PFSK-1 (cell line): ENCODE data around the gene RIIAD1.

ENCODE experiments used
- FOXP2 ChIP-seq: optimal IDR thresholded peaks from 2 replicates; pipeline ENCODE3; 2011; ENCODE audit warnings: borderline replicate concordance, control low read depth, inconsistent platforms; ENCODE audit not compliant: insufficient read depth; ENCODE audit errors: extremely low read length, extremely low read depth
- POLR2AphosphoS5 ChIP-seq: IDR thresholded peaks from 2 replicates; pipeline ENCODE4 v1.6.1; 2012; ENCODE audit warnings: low read depth, mild to moderate bottlenecking, control low read depth, low read length, moderate library complexity
- TAF1 ChIP-seq: IDR thresholded peaks from 2 replicates; pipeline ENCODE4 v1.6.1; 2012; ENCODE audit warnings: low read length, control low read depth, borderline replicate concordance; ENCODE audit not compliant: insufficient read depth
- TF ChIP-seq, protein P1 (sequence below), 2 experiments: IDR thresholded peaks; 2 replicates each; pipeline versions ENCODE4 v1.6.1 to v1.8.0; 2011 to 2012; ENCODE audit warnings: low read depth in 2 of 2, low read length in 2 of 2, control low read depth in 1 of 2, inconsistent platforms in 1 of 2, mild to moderate bottlenecking in 1 of 2, moderate library complexity in 1 of 2; ENCODE audit not compliant: insufficient read depth in 1 of 2

DNA sequence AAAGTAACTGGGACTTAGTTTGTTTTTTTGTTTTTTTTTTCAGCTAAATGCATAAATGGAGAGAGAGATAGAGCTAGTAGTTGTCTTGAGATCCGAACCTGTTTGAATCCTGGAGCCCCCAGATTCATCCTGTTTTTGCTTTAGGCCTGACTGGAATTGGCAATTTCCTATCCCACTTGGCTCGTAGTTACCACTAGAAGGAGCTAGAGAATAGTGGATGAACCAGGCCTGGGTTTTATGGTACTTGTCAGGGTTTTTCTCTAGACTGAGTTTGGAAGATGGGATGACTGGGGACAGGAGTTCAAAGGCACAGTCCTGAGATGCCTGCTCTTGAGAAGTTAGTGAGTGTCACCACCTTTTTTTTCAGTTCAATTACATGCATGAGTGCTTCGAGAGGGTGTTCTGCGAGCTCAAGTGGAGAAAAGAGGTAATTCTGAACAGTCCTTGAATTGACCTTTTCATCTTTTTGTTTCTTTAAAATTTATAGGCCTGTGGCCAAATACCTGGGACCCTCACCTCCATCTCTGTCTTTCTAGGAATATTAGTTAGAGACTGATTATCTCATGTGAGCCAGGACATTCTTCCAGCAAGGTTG, 28.2 kb upstream of the RIIAD1 start:
- TF ChIP-seq, protein P1, sequence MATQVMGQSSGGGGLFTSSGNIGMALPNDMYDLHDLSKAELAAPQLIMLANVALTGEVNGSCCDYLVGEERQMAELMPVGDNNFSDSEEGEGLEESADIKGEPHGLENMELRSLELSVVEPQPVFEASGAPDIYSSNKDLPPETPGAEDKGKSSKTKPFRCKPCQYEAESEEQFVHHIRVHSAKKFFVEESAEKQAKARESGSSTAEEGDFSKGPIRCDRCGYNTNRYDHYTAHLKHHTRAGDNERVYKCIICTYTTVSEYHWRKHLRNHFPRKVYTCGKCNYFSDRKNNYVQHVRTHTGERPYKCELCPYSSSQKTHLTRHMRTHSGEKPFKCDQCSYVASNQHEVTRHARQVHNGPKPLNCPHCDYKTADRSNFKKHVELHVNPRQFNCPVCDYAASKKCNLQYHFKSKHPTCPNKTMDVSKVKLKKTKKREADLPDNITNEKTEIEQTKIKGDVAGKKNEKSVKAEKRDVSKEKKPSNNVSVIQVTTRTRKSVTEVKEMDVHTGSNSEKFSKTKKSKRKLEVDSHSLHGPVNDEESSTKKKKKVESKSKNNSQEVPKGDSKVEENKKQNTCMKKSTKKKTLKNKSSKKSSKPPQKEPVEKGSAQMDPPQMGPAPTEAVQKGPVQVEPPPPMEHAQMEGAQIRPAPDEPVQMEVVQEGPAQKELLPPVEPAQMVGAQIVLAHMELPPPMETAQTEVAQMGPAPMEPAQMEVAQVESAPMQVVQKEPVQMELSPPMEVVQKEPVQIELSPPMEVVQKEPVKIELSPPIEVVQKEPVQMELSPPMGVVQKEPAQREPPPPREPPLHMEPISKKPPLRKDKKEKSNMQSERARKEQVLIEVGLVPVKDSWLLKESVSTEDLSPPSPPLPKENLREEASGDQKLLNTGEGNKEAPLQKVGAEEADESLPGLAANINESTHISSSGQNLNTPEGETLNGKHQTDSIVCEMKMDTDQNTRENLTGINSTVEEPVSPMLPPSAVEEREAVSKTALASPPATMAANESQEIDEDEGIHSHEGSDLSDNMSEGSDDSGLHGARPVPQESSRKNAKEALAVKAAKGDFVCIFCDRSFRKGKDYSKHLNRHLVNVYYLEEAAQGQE (IDR thresholded peaks at IDR 0.05; ENCODE audit: insufficient read depth in 1 of 2, low read depth in 2 of 2, low read length in 2 of 2): no peak
- TF ChIP-seq TAF1 (no peak), FOXP2 (no peak), POLR2AphosphoS5 (no peak)
